OCI-LY1 (cell line): Measurements from ENCODE around the gene CFAP65.

Experiments used
- H2AFZ ChIP-seq: fragments of 200-600 bp; sonication (generic), shearing (Covaris generic); 2 replicates; pipeline ENCODE4 v1.6.0; 2014; ENCODE audit warnings: antibody characterized with exemption, mild to moderate bottlenecking, low read length
- H3F3A ChIP-seq: fragments of 200-600 bp; sonication (generic), shearing (Covaris generic); 2 replicates; pipeline ENCODE4 v1.6.0; 2014; ENCODE audit warnings: mild to moderate bottlenecking, antibody characterized with exemption, low read length, moderate library complexity; ENCODE audit not compliant: insufficient read depth
- H3K27ac ChIP-seq: fragments of 200-600 bp; sonication (generic); 2 replicates; pipeline ENCODE4 v1.5.1; 2014; ENCODE audit warnings: low read length, mixed run types, mild to moderate bottlenecking, low read depth; ENCODE audit not compliant: poor library complexity, severe bottlenecking
- H3K27me3 ChIP-seq: fragments of 200-600 bp; sonication (generic); 2 replicates; pipeline ENCODE4 v1.6.0; 2014; ENCODE audit warnings: antibody characterized with exemption, mild to moderate bottlenecking, low read length, moderate library complexity; ENCODE audit not compliant: insufficient read depth
- H3K36me3 ChIP-seq: fragments of 200-600 bp; sonication (generic); 2 replicates; pipeline ENCODE4 v1.6.1; 2014; ENCODE audit warnings: mild to moderate bottlenecking, antibody characterized with exemption, low read length, moderate library complexity, mixed read lengths; ENCODE audit not compliant: insufficient read depth
- H3K4me1 ChIP-seq: fragments of 200-600 bp; sonication (generic); 2 replicates; pipeline ENCODE4 v1.5.1; 2014; ENCODE audit warnings: mild to moderate bottlenecking, low read length, moderate library complexity; ENCODE audit not compliant: insufficient read depth, severe bottlenecking
- H3K4me2 ChIP-seq: fragments of 200-600 bp; sonication (generic), shearing (Covaris generic); 2 replicates; pipeline ENCODE4 v1.6.1; 2014; ENCODE audit warnings: low read length
- H3K4me3 ChIP-seq: fragments of 200-600 bp; sonication (generic); 2 replicates; pipeline ENCODE4 v1.5.1; 2014; ENCODE audit warnings: low read length, low read depth, mild to moderate bottlenecking, mixed read lengths; ENCODE audit not compliant: poor library complexity, severe bottlenecking
- H3K79me2 ChIP-seq: fragments of 200-600 bp; shearing (Covaris generic); 2 replicates; pipeline ENCODE4 v1.6.1; 2016; ENCODE audit warnings: mixed run types, low read length, mixed read lengths; ENCODE audit not compliant: insufficient read depth
- H3K9ac ChIP-seq: fragments of 200-600 bp; sonication (generic), shearing (Covaris generic); 2 replicates; pipeline ENCODE4 v1.6.1; 2014; ENCODE audit warnings: mild to moderate bottlenecking, low read length, mixed read lengths
- H3K9me2 ChIP-seq: fragments of 200-600 bp; sonication (generic), shearing (Covaris generic); 2 replicates; pipeline ENCODE4 v1.6.1; 2014; ENCODE audit warnings: low read depth, mild to moderate bottlenecking, low read length, mixed read lengths
- H3K9me3 ChIP-seq: fragments of 200-600 bp; shearing (Covaris generic); 2 replicates; pipeline ENCODE4 v1.6.1; 2014; ENCODE audit warnings: low read length, mixed read lengths
- H4K20me1 ChIP-seq: fragments of 200-600 bp; sonication (generic), shearing (Covaris generic); 2 replicates; pipeline ENCODE4 v1.6.0; 2016; ENCODE audit warnings: mild to moderate bottlenecking, low read length; ENCODE audit not compliant: insufficient read depth
- CTCF ChIP-seq: fragments of 200-600 bp; sonication (generic), shearing (Covaris generic); IDR thresholded peaks from 2 replicates; pipeline ENCODE4 v1.5.1; 2017; ENCODE audit warnings: mild to moderate bottlenecking, antibody characterized with exemption, low read length, moderate library complexity, mixed read lengths
- EZH2 ChIP-seq: fragments of 200-600 bp; sonication (generic), shearing (Covaris generic); IDR thresholded peaks from 2 replicates; pipeline ENCODE4 v1.8.0; 2017; ENCODE audit warnings: borderline replicate concordance, mixed run types, mild to moderate bottlenecking, antibody characterized with exemption, low read length, moderate library complexity, mixed read lengths

Gene CFAP65

DNA sequence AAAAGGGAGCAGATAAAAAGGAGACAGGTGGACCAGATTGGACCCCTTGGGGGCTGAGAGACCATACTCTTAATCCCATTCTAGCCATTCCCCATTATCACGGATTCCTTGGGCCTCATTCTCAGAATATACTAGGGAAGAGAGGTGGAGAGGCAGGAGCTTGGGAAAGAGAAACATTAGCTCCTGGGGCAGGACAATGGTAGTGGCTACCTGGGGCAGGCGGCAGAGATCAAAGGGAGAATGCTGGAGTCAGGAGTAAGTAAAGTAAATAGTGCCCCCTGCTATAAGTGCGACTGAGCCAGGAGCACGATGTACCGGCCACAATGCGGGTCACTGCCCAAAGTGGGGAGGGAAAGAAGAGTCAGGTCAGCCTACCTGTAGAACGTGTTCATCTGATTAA is 39.8 kb upstream of the CFAP65 start:
- Histone ChIP-seq H3K4me1 (no peaks in the 10 kb centered on the region), H3K4me3 (no peak overlapping the region), H3K4me2 (no peak overlapping the region)

GRCh38 chr2:219079417-219079816 is 38.1 kb upstream of the CFAP65 start:
- H3K9me2 ChIP-seq = no peaks in the 10 kb centered on the region
- H3K4me2 ChIP-seq = no peak overlapping the region
- peaks cover 8% of the 10 kb centered on the region; the same call in 1 of the 2 replicates for H3K36me3 ChIP-seq
- H3F3A ChIP-seq = no peaks in the 10 kb centered on the region
- H2AFZ ChIP-seq = no peak overlapping the region
- no peak overlapping the region for H3K9ac ChIP-seq
- H3K27ac ChIP-seq = no peak overlapping the region
- no peaks in the 10 kb centered on the region for H3K79me2 ChIP-seq
- H3K4me3 ChIP-seq = no peak overlapping the region
- H3K9me3 ChIP-seq = no peaks in the 10 kb centered on the region
- TF ChIP-seq EZH2 (no peak), CTCF (no peak)
- no peaks in the 10 kb centered on the region for H4K20me1 ChIP-seq
- no peaks in the 10 kb centered on the region for H3K27me3 ChIP-seq
- H3K4me1 ChIP-seq = no peaks in the 10 kb centered on the region

More for the DNA sequence above, 39.8 kb upstream of the CFAP65 start:
- Histone ChIP-seq H3F3A (no peaks in the 10 kb centered on the region), H4K20me1 (no peaks in the 10 kb centered on the region), H3K79me2 (no peaks in the 10 kb centered on the region), H2AFZ (no peak overlapping the region), H3K36me3 (peaks cover 8% of the 10 kb centered on the region; the same call in 1 of the 2 replicates), H3K9me2 (no peaks in the 10 kb centered on the region), H3K27me3 (no peaks in the 10 kb centered on the region), H3K27ac (no peak overlapping the region), H3K9ac (no peak overlapping the region), H3K9me3 (no peaks in the 10 kb centered on the region)
- TF ChIP-seq CTCF = no peak
- no peak for TF ChIP-seq EZH2

DNA sequence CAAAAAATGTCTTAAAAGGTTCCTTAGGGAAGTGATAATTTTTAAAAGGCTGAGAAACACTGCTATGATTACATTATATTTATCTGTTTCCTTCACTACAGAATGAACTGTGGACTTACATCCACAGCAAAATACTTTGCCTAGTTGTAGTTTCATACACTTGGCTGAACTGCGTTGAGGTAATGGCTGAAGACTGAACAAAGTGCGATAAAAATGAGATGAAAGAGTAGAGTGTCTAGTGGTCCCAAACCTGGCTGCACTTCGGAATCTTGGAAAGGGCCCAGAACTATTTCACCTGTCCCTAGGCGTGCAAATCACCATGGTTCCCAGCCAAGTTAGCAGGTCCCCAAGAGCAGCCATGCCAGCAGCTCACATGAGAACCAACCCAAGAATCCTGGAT is 37.6 kb upstream of the CFAP65 start:
- H3K4me2 ChIP-seq = no peak overlapping the region
- H3K9me2 ChIP-seq = no peaks in the 10 kb centered on the region
- no peak overlapping the region for H2AFZ ChIP-seq
- H3F3A ChIP-seq = no peaks in the 10 kb centered on the region
- no peaks in the 10 kb centered on the region for H4K20me1 ChIP-seq
- H3K36me3 ChIP-seq = peaks cover 8% of the 10 kb centered on the region; the same call in 1 of the 2 replicates
- no peak overlapping the region for H3K27ac ChIP-seq
- H3K4me3 ChIP-seq = no peak overlapping the region
- H3K27me3 ChIP-seq = no peaks in the 10 kb centered on the region
- no peaks in the 10 kb centered on the region for H3K4me1 ChIP-seq
- H3K79me2 ChIP-seq = no peaks in the 10 kb centered on the region
- H3K9me3 ChIP-seq = no peaks in the 10 kb centered on the region
- no peak for TF ChIP-seq EZH2
- no peak for TF ChIP-seq CTCF
- H3K9ac ChIP-seq = no peak overlapping the region
